Measurements from ENCODE around the gene GSTK1.

DNA sequence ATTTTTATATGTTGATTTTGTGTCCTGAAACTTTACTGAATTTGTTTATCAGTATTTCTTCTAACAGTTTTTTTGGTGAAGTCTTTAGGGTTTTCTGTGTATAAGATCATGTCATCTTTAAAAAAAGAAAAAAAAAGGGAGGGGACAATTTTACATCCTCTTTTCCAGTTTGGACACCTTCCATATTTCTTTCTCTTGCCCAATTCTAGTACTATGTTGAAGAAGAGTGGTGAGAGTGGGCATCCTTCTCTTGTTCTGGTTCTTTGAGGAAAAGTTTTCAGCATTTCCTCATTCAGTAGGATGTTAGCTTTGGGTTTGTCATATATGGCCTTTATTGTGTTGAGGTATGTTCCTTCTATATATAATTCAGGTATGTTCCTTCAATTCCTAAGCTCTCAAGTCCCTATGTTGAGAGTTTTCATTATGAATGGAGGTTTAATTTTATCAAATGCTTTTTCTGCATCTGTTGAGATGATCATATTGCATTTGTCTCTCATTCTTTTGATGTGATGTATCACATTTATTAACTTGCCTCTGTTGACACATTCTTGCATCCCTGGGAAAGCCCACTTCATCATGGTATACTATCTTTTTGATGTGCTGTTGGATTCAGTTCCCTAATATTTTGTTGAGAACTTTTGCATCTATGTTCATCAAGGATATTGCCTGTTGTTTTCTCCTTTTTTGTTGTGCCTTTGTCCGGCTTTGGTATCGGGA, 29.3 kb upstream of the GSTK1 start:
- TF ChIP-seq POLR2A (IDR thresholded peaks at IDR 0.05), result no peak
- no peak for TF ChIP-seq CTCF (IDR thresholded peaks at IDR 0.05)

Data from testis (tissue), 2 donors.